LHCN-M2 (cell line): Measurements from ENCODE around the gene SPG21. TPM values are rescaled to one million over a fixed set of nuclear protein-coding genes. Genes with fewer than 3 reads are reported as not detected.
A peak's percentile ranks its signal among the peaks of the same experiment; 100 is the strongest.

Experiments
- DNase-seq: peaks from one replicate; pipeline ENCODE4 v3.0.0-alpha.2; 2012; ENCODE audit warnings: low read depth
- total RNA-seq: library from RNA; depleted of rRNA; stranded (reverse); fragments of >200 nt; gene quantifications from 2 replicates; pipeline ENCODE4 v1.2.3, GENCODE V29; 2014; rRNA removed

SPG21 gene
- total RNA-seq, 1 experiment from 2014 or later: 99.6 TPM

DNA sequence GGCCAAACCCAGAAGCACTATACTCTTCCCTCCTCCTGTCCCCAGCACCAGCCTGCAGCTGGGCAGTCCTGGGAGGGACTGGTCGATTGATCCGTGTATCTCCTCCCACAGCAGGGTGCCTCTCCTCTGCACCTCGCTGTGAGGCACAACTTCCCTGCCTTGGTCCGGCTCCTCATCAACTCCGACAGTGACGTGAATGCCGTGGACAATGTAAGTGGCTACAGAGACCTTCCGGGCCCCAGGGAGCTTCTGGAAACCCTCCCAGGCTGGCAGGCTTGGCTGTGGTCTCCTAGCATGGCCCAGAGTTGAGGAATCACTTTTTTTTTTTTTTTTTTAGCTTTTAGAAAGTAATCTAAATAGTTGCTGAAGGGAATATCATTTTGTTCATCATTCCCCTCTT lies 47.4 kb downstream of the SPG21 start:
- no peak for DNase-seq

DNA sequence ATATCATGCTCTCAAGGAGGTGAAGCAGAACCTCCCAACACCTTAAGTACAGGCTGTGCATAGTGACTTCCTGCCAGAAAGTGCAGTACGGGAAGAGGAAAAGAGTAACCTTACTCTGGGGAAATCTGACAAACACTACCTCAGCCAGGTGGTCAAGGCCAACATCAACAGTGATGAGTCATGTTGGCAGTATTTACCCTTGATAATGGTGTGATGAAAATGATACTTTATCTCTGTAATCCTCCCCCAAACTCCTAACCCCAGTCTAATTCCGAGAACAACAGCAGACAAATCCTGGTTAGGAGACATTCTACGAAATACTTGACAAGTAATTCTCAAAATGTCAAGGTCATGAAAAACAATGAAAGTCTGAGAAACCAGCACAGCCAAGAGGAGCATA lies 51.5 kb downstream of the SPG21 start:
- no peak for DNase-seq

- DNase-seq: no peak
These were observed 55.7 kb downstream of the SPG21 start for GRCh38 chr15:64934023-64934422.

GRCh38 chr15:64931381-64931780 lies 58.3 kb downstream of the SPG21 start:
- no peak for DNase-seq

DNA sequence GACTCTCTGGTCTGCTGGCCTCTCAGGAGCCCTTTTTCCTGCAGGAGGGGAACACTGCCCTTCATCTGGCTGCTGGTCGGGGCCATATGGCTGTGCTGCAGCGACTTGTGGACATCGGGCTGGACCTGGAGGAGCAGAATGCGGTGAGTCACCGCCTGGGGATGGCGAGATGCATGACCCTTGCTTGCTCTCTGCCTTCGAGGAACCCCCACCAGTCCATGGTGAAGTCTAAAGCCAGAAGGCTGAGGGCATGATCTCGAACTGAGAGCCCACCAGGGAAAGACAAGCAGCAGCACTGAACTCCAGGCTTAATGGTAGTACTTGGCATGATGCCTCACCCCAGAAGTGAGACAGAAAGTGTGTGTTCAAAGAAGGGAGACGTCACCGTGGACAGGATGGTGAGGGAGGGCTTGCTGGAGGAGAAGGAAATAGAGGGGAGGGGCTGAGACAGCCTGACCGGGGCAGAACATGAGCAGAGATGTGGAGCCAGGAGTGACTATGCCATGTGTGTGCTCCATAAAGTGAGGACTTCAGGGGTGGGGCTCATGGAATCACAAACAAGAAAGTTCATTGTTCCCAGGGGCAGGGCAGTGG lies 58.8 kb downstream of the SPG21 start:
- DNase-seq: peak; percentile 20

GRCh38 chr15:64930019-64930652 lies 59.6 kb downstream of the SPG21 start:
- DNase-seq: no peak

DNA sequence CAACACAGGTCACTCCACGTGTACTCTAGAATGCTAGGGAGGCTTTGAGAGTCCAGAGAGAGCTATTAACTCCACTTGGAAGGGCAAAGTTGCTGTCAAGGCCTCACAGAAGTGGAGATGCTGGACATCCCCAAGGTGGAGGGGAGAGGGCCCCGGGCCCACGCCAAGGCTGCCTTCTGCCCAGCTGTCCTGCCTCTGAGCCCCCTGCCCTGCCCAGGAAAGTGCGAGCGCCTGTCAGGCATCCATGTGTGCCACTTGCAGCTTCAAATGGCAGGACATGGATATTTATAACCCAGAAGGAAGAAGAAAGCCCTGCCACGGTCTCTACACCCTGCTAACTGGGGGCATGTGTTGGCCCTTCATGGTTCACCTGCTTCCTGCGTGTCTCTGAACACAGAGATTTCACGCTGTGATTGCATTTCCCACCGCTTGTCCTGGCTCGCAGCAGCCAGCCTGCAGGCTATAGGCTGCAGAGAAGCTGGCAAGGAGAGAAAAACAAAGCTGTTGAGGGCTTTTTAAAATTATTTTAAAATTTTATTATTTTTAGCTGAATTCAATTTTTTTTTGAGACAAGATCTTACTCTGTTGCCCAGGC lies 61.0 kb downstream of the SPG21 start:
- no peak for DNase-seq

DNA sequence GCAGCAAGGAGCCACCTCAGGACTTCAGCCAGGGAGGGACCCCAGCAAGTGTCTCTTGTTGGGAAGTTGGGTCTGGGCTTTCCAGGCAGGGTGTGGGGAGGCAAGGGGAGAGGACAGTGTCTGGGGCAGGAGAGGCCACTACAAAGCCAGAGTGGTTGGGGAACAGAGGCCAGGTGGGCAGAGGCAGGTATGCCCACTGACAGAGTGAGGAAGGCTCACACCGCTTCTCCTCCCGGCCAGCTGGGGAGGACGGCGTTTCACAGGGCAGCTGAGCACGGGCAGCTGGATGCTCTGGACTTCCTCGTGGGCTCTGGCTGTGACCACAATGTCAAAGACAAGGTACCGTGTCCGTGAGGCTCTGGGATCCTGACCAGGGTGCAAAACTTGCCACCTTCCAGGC lies 63.1 kb downstream of the SPG21 start:
- DNase-seq: no peak

- no peak for DNase-seq
These were observed 64.1 kb downstream of the SPG21 start for GRCh38 chr15:64925335-64926330.

DNA sequence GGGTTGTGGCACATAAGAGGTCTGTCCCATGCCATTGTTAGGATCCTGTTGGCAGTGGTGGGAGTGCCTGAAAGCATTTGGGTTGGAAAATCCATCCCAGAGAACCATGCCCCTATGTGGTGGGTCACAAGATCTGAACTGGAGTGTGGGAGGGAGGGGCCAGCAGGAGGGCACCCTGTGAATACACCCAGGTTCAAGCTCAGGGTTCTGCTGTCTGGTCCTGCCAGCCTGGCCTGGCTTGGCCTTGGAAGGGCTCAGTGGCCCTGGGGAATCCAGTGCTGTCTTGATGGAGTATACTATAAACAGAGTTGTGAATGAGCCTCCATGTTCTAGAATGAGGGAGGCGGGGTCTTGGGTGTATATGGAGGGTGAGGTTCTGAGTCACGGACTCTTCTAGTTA lies 66.2 kb downstream of the SPG21 start:
- no peak for DNase-seq

- no peak for DNase-seq
These were observed 68.0 kb downstream of the SPG21 start for GRCh38 chr15:64921711-64922110.

DNA sequence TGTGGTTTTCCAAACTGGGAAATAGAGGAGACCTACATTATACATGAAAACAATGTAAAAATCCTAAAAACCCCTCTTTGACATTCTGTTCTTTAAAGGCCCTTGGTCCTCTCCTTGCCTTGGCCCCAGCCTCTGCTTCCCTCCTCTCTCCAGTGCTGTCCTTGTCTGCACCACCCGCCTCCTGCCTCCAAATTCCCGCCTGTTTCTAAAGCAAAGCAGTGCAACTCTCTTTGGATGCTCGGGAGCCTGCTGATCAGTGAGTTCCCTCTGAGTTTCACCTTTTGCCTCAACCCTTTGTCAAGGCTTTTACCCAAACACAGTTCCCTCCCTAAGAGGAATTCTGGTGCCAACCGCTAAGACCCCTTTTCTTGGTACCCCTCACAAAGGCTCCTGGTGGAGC lies 70.0 kb downstream of the SPG21 start:
- DNase-seq: no peak

DNA sequence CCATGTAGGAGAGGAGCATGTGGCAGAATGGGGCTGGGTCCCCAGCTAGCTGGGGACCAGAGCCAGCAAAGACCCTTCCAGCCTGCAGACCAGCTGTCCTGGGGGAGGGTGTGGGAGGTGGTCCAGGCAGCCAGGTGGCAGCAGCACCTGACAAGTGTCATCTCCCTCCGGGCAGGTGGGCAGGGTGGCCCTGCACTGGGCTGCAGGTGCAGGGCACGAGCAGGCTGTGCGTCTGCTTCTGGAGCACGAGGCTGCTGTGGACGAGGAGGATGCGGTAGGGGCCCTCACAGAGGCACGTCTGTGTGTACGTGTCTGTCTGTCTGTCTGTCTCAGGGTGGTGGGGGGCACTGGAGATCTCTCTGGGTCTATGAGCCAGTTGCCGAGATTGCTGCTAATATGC lies 72.5 kb downstream of the SPG21 start:
- DNase-seq: no peak

GRCh38 chr15:64916365-64916764 lies 73.3 kb downstream of the SPG21 start:
- DNase-seq: no peak

GRCh38 chr15:64915518-64916227 lies 74.0 kb downstream of the SPG21 start:
- no peak for DNase-seq

Other genes starting within 250 kb of the SPG21 start
- gene RBPMS2, start 214.3 kb downstream of the SPG21 start, total RNA-seq: not detected in 2 replicates
- gene PIF1, start 164.3 kb downstream of the SPG21 start, total RNA-seq: 26.4 and 43.9 TPM in 2 replicates
- gene PLEKHO2, start 148.0 kb downstream of the SPG21 start, total RNA-seq: 26.7 and 33.8 TPM in 2 replicates
- 1.9 and 2.8 TPM in 2 replicates for gene ANKDD1A, start 78.0 kb downstream of the SPG21 start, total RNA-seq
- gene MTFMT, start 39.7 kb upstream of the SPG21 start, total RNA-seq: 28.7 and 36.5 TPM in 2 replicates
- 0.23 TPM in 1 of 2 replicates, not detected in the other for gene SLC51B, start 55.5 kb upstream of the SPG21 start, total RNA-seq
- gene RASL12, start 78.1 kb upstream of the SPG21 start, total RNA-seq: not detected in 2 replicates
- gene KBTBD13, start 86.8 kb upstream of the SPG21 start, total RNA-seq: not detected in 2 replicates
- 0.38 and 0.69 TPM in 2 replicates for gene UBAP1L, start 125.3 kb upstream of the SPG21 start, total RNA-seq
- 15.6 and 18.2 TPM in 2 replicates for gene PDCD7, start 143.9 kb upstream of the SPG21 start, total RNA-seq
- 29.5 and 30.7 TPM in 2 replicates for gene CLPX, start 195.4 kb upstream of the SPG21 start, total RNA-seq
- under 0.01 and 0.17 TPM in 2 replicates for gene CILP, start 221.6 kb upstream of the SPG21 start, total RNA-seq